HG03039 (cell line): ENCODE data around the gene LINS1.

Experiments
- ATAC-seq: cut with Tn5 transposase; IDR thresholded peaks from one replicate; pipeline ENCODE4 v1.9.1; 2021; ENCODE audit warnings: mild to moderate bottlenecking, moderate library complexity; ENCODE audit not compliant: unreplicated experiment

Gene LINS1

GRCh38 chr15:100602064-100602822, at the start of gene LINS1, which contains the start of gene ASB7:
LINS1 (minus strand) TSS chr15:100602184; CDS start chr15:100580842, 21,342 bp downstream.
ASB7 (plus strand) TSS chr15:100602589; CDS start chr15:100612217, 9,628 bp downstream.
- peak; percentile 90 for ATAC-seq

- ATAC-seq = no peak
Observed at GRCh38 chr15:100651253-100651652, 49.3 kb upstream of the LINS1 start.

- ATAC-seq = no peak
Observed at GRCh38 chr15:100650685-100651084, 48.7 kb upstream of the LINS1 start.

- ATAC-seq = no peak
Observed at GRCh38 chr15:100648951-100649350, 47.0 kb upstream of the LINS1 start.

GRCh38 chr15:100645671-100646070, 43.7 kb upstream of the LINS1 start:
- no peak for ATAC-seq

GRCh38 chr15:100642950-100643338, 41.0 kb upstream of the LINS1 start:
- no peak for ATAC-seq

GRCh38 chr15:100642213-100642949, 40.4 kb upstream of the LINS1 start:
- ATAC-seq = no peak

GRCh38 chr15:100638177-100638730, 36.3 kb upstream of the LINS1 start:
- ATAC-seq = no peak

GRCh38 chr15:100635406-100636071, 33.6 kb upstream of the LINS1 start:
- ATAC-seq = no peak

GRCh38 chr15:100633763-100634075, 31.7 kb upstream of the LINS1 start:
- no peak for ATAC-seq

- no peak for ATAC-seq
Observed at GRCh38 chr15:100631831-100632230, 29.8 kb upstream of the LINS1 start.

GRCh38 chr15:100628746-100629145, 26.8 kb upstream of the LINS1 start:
- no peak for ATAC-seq

- ATAC-seq = peak; percentile 61
Observed at GRCh38 chr15:100627789-100628395, 25.9 kb upstream of the LINS1 start.

GRCh38 chr15:100623301-100623700, 21.3 kb upstream of the LINS1 start:
- no peak for ATAC-seq

- no peak for ATAC-seq
Observed at GRCh38 chr15:100616700-100617099, 14.7 kb upstream of the LINS1 start.

- ATAC-seq = no peak
Observed at GRCh38 chr15:100615801-100616200, 13.8 kb upstream of the LINS1 start.

GRCh38 chr15:100614918-100615317, 12.9 kb upstream of the LINS1 start:
- no peak for ATAC-seq

GRCh38 chr15:100614336-100614735, 12.4 kb upstream of the LINS1 start:
- no peak for ATAC-seq

GRCh38 chr15:100613208-100613607, 11.2 kb upstream of the LINS1 start:
- no peak for ATAC-seq

GRCh38 chr15:100612539-100612938, 10.6 kb upstream of the LINS1 start:
- no peak for ATAC-seq

- peak; percentile 22 for ATAC-seq
Observed at GRCh38 chr15:100602823-100603393, 924 bp upstream of the LINS1 start.
